ENCODE results near the gene RASL10B.

Gene RASL10B

GRCh38 chr17:35745749-35746320 is 14.4 kb downstream of the RASL10B start:
- no peak overlapping the region for H2AFZ ChIP-seq (ENCODE audit: low read depth)
- H3K27me3 ChIP-seq (ENCODE audit: insufficient read depth, low read depth), result peaks cover 23% of the 10 kb centered on the region
- H3K36me3 ChIP-seq (ENCODE audit: insufficient read depth), result no peaks in the 10 kb centered on the region
- H3K4me2 ChIP-seq, result no peak overlapping the region
- no peak overlapping the region for H3K9ac ChIP-seq
- H3K4me3 ChIP-seq (IDR thresholded peaks at IDR 0.05; ENCODE audit: insufficient read depth, low read depth, low read length), result no peak overlapping the region
- H4K20me1 ChIP-seq (ENCODE audit: insufficient read depth), result no peaks in the 10 kb centered on the region
- no peaks in the 10 kb centered on the region for H3K4me1 ChIP-seq (ENCODE audit: low read depth, poor library complexity, severe bottlenecking)
- H3K79me2 ChIP-seq (ENCODE audit: insufficient read depth, low read depth), result no peaks in the 10 kb centered on the region
- H3K27ac ChIP-seq, result no peak overlapping the region
- no peak for TF ChIP-seq CTCF (conservative IDR thresholded peaks at IDR 0.05; ENCODE audit: low read depth, low read length)

DNA sequence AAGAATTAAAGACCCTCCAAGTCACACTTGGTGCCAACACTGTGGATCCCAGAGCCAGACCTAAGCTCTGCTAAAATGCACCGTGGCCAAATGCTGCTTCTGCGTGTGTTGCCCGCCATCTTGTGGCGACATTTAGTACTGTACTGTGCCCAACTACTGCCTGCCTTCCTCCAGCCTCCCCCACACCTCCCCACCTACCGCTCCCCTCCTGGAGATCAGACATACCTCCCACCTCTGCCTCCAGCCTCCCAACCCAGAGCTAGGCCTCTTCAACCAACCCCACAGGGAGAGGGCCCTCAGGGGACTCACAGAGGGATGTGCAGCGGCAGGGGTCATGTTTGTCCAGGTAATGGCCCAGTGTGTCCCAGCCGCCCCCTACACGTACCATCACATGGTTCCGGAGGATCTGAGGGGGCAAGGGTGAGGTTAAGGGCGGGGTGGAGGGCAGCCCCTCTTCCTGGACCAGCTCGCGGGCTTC is 16.1 kb downstream of the RASL10B start:
- Histone ChIP-seq H2AFZ (ENCODE audit: low read depth) (no peak overlapping the region; the same call in 1 of the 2 replicates), H3K4me2 (no peak overlapping the region), H3K27ac (no peak overlapping the region), H3K27me3 (ENCODE audit: insufficient read depth, low read depth) (peaks cover 23% of the 10 kb centered on the region), H3K4me1 (ENCODE audit: low read depth, poor library complexity, severe bottlenecking) (no peaks in the 10 kb centered on the region), H3K36me3 (ENCODE audit: insufficient read depth) (no peaks in the 10 kb centered on the region), H3K9ac (no peak overlapping the region), H3K4me3 (IDR thresholded peaks at IDR 0.05; ENCODE audit: insufficient read depth, low read depth, low read length) (no peak overlapping the region), H4K20me1 (ENCODE audit: insufficient read depth) (no peaks in the 10 kb centered on the region), H3K79me2 (ENCODE audit: insufficient read depth, low read depth) (no peaks in the 10 kb centered on the region)
- TF ChIP-seq CTCF (conservative IDR thresholded peaks at IDR 0.05; ENCODE audit: low read depth, low read length), result peak; percentile 84

DNA sequence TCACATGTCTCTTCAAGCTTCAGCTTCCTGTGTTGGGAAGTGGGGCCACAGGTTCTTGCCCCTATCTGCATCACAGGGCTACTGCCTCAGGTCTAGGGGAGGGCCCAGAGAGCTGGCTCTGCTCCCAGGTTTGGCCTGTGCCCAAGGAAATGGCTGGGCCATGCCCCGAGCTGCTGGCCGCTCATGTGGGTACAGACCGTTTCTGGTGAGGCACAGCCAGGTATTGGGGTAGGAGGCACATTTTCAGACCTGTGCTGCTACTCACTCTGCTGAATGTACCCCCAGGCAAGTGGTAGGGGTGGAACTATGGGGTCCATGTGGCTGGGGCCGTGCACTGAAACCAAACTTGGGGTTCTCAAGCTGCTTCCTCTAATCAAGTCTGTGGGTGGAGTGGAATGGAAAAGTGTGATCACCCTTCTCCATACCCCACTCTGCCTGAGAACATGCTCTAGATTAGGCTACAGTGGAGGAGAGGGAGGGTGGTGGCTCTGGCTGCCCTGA is 17.0 kb downstream of the RASL10B start:
- Histone ChIP-seq H3K79me2 (ENCODE audit: insufficient read depth, low read depth) (no peaks in the 10 kb centered on the region), H3K4me1 (ENCODE audit: low read depth, poor library complexity, severe bottlenecking) (no peaks in the 10 kb centered on the region), H3K4me3 (IDR thresholded peaks at IDR 0.05; ENCODE audit: insufficient read depth, low read depth, low read length) (no peak overlapping the region), H3K9ac (no peak overlapping the region), H3K27ac (no peak overlapping the region), H3K4me2 (no peak overlapping the region), H4K20me1 (ENCODE audit: insufficient read depth) (no peaks in the 10 kb centered on the region), H2AFZ (ENCODE audit: low read depth) (no peak overlapping the region), H3K27me3 (ENCODE audit: insufficient read depth, low read depth) (peaks cover 19% of the 10 kb centered on the region), H3K36me3 (ENCODE audit: insufficient read depth) (no peaks in the 10 kb centered on the region)
- no peak for TF ChIP-seq CTCF (conservative IDR thresholded peaks at IDR 0.05; ENCODE audit: low read depth, low read length)

- peaks cover 14% of the 10 kb centered on the region for H3K27me3 ChIP-seq (ENCODE audit: insufficient read depth, low read depth)
- no peak overlapping the region for H2AFZ ChIP-seq (ENCODE audit: low read depth)
- H3K36me3 ChIP-seq (ENCODE audit: insufficient read depth), result no peaks in the 10 kb centered on the region
- H3K9ac ChIP-seq, result no peak overlapping the region
- H3K27ac ChIP-seq, result no peak overlapping the region
- no peaks in the 10 kb centered on the region for H3K79me2 ChIP-seq (ENCODE audit: insufficient read depth, low read depth)
- no peak for TF ChIP-seq CTCF (conservative IDR thresholded peaks at IDR 0.05; ENCODE audit: low read depth, low read length)
- no peaks in the 10 kb centered on the region for H4K20me1 ChIP-seq (ENCODE audit: insufficient read depth)
- H3K4me2 ChIP-seq, result no peak overlapping the region
- no peak overlapping the region for H3K4me3 ChIP-seq (IDR thresholded peaks at IDR 0.05; ENCODE audit: insufficient read depth, low read depth, low read length)
- no peaks in the 10 kb centered on the region for H3K4me1 ChIP-seq (ENCODE audit: low read depth, poor library complexity, severe bottlenecking)
Measured at GRCh38 chr17:35748979-35749378, 17.5 kb downstream of the RASL10B start.
